Activated CD4-positive, alpha-beta T cell treated with anti-CD3 and anti-CD28 coated beads, Interleukin-2, amount 50 U/mL, for 24 hours (primary cell): ENCODE measurements around the gene WDR53.
"Not testable (repeated sequence)": the region's sequence is repeated elsewhere in the genome, so short reads cannot be mapped to it uniquely, and the experiment has no call there.

ENCODE experiments used
- DNase-seq, 2 donors: peaks; one replicate each; pipeline ENCODE4 v3.0.0-alpha.2; 2020; ENCODE audit warnings: low read depth in 1 of 2, low spot score in 1 of 2

WDR53 gene

DNA sequence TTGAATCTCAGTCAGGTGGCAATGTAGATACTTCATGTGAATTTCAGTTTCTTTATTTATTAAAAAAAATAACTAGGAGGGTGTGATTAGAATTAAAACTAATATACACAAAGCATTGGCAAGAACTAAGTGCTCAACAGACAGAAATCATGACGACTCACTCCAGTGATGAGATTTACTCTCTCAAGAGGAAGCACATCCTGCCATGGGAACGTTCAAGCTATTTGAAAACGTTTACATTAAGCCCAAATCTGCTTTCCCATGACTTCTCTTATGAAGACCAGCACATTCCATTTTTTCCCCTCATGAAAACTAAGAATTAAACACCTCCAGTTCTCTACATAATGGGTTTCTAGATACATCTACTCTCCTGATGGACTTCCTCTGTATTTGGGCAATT, 8.5 kb downstream of the WDR53 start:
- DNase-seq: no peak

DNA sequence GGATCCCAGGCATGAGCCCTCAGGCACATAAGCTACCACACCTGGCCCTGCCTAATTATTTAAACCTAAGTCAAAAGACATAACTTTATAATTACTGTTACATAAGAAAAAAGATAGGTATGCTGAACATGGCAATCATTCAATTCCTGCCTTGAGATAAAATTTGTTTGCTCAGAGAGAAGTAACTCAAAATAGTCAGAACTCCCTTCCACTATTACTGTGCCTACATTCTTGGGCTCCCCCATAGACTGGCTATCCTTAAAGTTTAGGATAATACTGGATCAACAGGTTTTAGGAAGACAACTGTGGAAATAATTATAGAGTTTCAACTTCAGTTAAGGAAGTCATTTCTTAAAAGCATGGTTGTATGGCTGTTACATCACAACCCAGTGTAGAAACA, 9.9 kb downstream of the WDR53 start:
- DNase-seq: no peak

GRCh38 chr3:196557236-196557635, 11.1 kb downstream of the WDR53 start:
- DNase-seq: no peak

DNA sequence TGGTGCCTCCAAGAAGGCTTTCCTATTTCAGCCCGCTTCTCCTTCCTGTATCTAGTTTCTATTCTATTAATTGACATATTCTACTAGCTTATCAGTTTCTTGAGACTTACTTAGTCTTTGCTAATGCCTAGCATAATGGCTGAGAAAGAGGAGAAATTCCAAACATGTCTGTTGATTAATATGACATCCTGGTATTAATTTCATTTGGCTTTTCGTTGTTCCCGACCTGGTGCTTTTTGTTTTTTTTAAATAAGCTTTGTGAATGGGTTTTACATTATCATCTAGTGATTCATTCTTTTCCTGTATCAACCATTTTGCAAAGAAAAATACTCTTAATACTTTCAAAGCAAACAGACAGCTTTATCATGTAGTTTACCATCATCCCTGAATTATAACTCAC, 13.1 kb downstream of the WDR53 start:
- no peak for DNase-seq

DNA sequence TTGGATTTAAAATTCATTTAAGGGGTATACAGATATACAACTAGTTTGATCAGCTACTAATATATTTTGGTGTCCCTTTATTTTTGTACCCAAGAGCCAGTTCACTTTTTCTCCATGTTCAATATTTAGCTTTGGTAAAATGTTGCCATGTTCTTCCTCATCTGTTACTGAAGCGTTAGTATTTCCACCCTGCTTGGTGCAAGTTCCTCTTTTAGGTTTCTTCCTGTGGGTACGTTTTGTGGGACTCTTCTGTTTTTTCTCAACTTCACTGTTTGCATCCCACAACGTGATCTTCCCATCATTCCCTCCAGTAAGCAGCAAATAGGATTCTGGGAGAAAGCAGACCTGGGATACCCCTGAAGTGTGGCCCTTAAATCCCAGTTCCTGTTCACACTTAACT, 14.1 kb downstream of the WDR53 start:
- DNase-seq: no peak

DNA sequence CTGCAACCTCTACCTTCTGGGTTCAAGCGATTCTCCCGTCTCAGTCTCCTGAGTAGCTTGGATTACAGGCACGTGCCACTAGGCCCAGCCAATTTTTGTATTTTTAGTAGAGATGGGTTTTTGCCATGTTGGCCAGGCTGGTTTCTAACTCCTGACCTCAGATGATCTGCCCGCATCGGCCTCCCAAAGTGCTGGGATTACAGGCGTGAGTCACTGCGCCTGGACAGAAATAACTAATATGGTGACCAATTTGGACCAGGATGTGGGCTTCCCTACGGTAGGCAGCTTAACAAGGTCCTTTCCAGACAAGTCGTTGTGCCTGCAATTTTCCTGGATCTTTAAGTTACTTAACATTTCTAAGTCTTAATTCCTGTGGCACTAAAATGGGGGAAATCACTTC, 14.8 kb downstream of the WDR53 start:
- DNase-seq: no peak

- no peak for DNase-seq
Observed at GRCh38 chr3:196552253-196552652, 16.1 kb downstream of the WDR53 start.

DNA sequence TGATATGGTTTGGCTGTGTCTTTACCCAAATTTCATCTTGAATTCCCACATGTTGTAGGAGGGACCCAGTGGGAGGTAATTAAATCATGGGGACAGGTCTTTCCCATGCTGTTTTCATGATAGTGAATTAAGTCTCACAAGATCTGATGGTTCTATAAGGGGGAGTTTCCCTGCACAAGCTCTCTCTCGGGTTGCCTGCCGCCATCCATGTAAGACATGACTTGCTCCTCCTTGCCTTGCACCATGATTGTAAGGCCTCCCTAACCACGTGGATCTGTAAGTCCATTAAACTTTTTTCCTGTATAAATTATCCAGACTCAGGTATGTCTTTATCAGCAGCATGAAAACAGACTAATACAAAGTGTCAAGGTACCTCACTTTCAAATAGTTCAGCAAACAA, 18.2 kb downstream of the WDR53 start:
- not testable (repeated sequence) for DNase-seq

DNA sequence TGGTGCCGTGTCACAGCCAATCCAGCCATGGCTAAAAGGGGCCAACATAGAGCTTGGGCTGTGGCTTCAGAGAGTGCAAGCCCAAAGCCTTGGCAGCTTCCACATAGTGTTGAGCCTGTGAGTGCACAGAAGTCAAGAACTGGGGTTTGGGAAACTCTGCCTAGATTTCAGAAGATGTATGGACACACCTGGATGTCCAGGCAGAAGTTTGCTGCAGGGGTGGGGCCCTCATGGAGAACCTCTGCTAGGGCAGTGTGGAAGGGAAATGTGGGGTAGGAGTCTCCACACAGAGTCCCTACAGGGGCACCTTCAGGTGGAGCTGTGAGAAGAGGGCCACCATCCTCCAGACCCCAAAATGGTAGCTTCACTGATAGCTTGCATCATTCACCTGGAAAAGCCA, 19.0 kb downstream of the WDR53 start:
- not testable (repeated sequence) for DNase-seq

DNA sequence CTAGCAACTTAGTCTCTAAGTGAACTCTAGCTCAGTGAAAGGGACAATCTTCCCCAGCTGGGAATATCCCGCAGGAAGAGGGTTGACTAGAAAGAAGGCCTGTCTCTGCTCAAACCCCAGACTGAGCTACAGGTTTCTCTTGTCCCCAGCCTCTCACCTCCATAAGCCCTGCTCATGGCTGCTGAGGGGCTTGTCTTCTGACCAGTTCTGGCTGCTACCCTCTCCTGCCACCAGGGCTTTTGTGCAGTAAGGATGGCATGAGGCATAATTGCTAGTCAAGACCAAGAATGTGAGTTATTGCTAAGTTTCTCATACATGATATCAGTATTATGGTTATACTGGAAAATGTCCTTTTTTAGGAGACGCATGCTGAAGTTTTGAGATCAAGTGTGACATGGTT, 21.3 kb downstream of the WDR53 start:
- no peak for DNase-seq

GRCh38 chr3:196546537-196546936, 21.8 kb downstream of the WDR53 start:
- no peak for DNase-seq

GRCh38 chr3:196544491-196544992, 23.8 kb downstream of the WDR53 start:
- DNase-seq: no peak

DNA sequence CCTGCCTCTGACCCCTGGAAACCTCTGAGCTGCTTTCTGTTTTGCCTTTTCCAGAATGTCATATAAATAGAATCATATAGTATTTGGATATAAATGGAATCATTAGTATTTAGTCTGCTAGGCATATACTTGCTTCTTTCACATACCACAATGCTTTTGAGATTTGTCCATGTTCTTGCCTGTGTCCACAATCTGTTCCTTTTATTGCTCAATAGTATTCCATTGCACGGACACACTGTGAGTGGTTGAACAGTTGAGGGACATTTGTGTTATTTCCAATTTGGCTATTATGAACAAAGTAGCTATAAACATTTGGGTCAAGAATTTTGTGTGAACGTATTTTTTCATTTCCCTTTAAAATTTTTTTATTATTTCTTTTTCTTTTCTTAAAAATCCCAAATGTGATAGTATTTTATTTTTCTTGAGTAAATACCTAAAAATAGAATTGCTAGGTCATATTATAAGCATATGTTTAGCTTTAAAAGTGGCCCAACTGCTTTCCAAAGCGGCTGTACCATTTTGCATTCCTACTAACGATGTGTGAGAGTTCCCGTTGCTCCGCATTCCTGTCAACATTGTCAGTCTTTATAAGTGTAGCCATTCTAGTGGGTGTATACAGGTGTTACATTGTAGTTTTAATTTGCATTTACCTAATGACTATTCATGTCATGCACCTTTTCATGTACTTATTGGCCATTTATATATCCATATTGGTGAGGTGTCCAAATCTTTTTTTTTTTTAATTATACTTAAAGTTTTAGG, 26.5 kb downstream of the WDR53 start:
- DNase-seq: no peak

- peak; percentile 33 to 44 for DNase-seq
Observed at GRCh38 chr3:196537319-196537984, 30.9 kb downstream of the WDR53 start.

DNA sequence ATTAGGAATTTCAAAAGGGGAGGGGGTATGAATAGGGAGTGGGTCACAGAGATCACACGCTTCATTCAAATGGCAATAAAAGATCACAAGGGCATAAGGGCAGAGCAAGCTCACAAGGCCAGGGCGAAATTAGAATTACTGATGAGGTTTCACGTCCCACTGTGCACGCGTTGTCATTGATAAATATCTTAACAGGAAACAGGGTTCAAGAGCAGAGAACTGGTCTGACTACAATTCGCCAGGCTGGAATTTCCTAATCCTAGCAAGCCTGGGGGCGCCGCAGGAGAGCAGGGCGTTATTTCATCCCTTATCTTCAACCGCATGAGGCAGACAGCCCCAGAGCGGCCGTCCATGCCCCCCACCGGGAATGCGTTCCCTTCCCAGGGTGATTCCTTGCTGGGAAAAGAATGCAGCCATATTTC, 35.1 kb downstream of the WDR53 start:
- DNase-seq: no peak

DNA sequence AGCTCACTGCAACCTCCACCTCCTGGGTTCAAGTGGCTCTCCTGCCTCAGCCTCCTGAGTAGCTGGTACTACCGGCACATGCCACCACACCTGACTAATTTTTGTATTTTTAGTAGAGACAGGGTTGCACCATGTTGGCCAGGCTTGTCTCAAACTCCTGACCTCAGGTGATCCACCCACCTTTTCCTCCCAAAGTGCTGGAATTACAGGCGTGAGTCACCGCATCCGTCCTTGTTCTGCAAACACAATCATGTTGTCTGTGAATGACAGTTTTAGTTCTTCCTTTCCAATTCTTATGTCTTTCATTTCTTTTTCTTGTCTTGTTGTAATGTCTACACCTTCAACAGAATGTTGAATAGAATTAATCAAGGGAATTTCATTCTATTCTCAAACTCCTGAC, 36.9 kb downstream of the WDR53 start:
- DNase-seq: no peak

- DNase-seq: peak; percentile 75 to 77
Observed at GRCh38 chr3:196528639-196529233, 39.6 kb downstream of the WDR53 start.

GRCh38 chr3:196525141-196525540, 43.2 kb downstream of the WDR53 start:
- no peak for DNase-seq

DNA sequence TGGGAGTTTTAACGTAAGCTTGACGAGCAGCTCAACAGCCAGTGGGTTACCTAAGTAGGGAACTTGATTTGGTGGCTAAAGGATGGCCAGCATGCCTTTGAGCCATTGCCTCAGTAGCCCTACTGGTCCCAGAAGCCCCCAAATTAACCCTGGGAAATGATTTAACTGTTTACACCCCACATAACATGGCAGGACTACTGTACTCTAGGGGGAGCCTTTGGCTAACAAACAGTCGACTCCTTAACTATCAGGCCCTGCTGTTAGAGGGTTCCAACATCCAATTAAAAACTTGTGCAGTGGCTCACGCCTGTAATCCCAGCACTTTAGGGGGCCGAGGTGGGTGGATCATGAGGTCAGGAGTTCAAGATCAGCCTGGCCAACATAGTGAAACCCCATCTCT, 43.8 kb downstream of the WDR53 start:
- no peak for DNase-seq

DNA sequence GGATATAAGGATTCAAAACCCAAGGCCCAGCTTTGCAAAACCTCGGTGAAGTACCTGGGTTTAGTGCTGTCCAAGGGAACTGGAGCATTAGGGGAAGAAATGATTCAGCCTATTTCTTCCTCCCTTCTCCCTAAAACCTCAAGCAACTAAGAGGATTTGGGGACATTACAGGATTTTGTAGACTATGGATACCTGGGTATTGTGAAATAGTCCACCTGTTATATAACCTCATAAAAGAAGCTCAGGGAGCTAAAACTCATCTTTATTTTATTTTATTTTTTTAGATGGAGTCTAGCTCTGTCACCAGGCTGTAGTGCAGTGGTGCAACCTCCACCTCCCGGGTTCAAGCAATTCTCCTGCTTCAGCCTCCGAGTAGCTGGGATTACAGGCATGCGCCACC, 44.5 kb downstream of the WDR53 start:
- no peak for DNase-seq

- not testable (repeated sequence) for DNase-seq
Observed at GRCh38 chr3:196521291-196521690, 47.1 kb downstream of the WDR53 start.

DNA sequence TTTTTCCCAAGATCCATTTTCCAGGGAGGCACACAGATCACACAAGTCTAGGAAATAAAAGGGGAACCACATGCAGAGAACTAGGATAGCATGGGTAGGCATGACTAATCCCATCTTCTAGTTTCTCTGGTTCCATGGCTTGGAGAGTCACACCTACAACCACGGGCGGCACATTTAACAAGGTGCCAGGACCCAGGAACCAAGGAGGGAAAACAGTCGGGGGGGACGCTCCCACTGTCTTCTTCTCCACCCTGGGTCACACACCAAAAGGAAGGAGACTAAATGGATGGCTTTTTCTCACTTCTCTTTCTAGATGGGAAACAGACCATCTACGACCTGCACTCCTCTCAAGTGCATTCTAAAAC, 48.7 kb downstream of the WDR53 start:
- DNase-seq: no peak
